Subcutaneous adipose tissue (tissue), 4 donors: ENCODE data around the gene DENND5B. TPM values are rescaled to one million over a fixed set of nuclear protein-coding genes. Genes with fewer than 3 reads are reported as not detected.

ENCODE experiments used
- total RNA-seq, 4 donors: library from RNA; depleted of rRNA; stranded (reverse); fragments of >200 nt; gene quantifications; one replicate each; pipeline ENCODE4 v1.1.0, GENCODE V29; 2016
- TF ChIP-seq, protein P1 (sequence below): fragments of 450-650 bp; IDR thresholded peaks from one replicate; pipeline ENCODE4 v1.5.1; 2016; ENCODE audit warnings: low read depth, mild to moderate bottlenecking, control low read depth, antibody characterized with exemption, moderate library complexity

The DENND5B gene
- total RNA-seq, 4 donors from 2014 or later: 11.1 to 19.2 (median 14.0) TPM

- TF ChIP-seq, protein P1, sequence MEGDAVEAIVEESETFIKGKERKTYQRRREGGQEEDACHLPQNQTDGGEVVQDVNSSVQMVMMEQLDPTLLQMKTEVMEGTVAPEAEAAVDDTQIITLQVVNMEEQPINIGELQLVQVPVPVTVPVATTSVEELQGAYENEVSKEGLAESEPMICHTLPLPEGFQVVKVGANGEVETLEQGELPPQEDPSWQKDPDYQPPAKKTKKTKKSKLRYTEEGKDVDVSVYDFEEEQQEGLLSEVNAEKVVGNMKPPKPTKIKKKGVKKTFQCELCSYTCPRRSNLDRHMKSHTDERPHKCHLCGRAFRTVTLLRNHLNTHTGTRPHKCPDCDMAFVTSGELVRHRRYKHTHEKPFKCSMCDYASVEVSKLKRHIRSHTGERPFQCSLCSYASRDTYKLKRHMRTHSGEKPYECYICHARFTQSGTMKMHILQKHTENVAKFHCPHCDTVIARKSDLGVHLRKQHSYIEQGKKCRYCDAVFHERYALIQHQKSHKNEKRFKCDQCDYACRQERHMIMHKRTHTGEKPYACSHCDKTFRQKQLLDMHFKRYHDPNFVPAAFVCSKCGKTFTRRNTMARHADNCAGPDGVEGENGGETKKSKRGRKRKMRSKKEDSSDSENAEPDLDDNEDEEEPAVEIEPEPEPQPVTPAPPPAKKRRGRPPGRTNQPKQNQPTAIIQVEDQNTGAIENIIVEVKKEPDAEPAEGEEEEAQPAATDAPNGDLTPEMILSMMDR: no peak
These were observed 7.1 kb downstream of the DENND5B start for GRCh38 chr12:31583878-31584277.

- TF ChIP-seq, protein P1: no peak
These were observed 8.8 kb downstream of the DENND5B start for GRCh38 chr12:31582155-31582554.

GRCh38 chr12:31578632-31579031 is 12.3 kb downstream of the DENND5B start:
- TF ChIP-seq, protein P1: no peak

DNA sequence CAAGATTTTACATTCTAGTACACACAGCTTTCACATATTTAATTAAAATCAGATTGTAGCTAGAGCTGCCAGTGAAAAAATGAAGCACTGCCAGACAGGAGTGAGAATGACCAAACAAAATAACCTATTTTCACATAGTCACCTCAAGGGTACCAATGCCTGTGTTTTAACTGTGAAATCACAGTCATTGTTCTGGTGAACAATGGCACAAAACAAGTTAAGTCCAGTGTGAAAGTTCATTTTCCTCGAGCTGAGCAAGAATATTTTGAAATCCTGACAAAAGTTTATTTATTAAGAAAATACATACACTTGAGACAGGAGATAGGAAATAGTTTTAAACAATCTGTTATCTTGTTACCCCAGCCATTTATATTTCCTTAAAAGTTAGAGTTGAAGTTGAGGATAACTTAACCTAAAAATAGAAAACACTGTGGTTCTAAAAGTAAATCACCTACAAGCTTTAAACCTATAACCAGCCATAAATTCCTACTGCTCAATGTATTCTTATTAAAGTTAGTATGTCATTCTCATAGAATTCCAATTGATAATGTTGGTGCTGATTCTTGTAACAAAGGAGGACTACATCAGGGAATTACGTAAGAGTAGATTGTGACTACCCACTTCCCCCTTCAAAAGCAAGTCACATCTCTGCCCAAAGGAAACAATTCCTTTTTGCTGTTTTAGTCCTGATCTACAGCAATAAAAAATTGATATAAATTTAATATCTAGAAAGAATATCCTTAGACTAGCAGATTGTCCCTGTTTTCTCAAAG is 15.9 kb downstream of the DENND5B start:
- TF ChIP-seq, protein P1: no peak

- TF ChIP-seq, protein P1: no peak
These were observed 17.9 kb downstream of the DENND5B start for GRCh38 chr12:31572900-31573600.

GRCh38 chr12:31570880-31571279 is 20.1 kb downstream of the DENND5B start:
- TF ChIP-seq, protein P1: no peak

GRCh38 chr12:31568498-31568897 is 22.4 kb downstream of the DENND5B start:
- TF ChIP-seq, protein P1: no peak
